ENCODE data around the gene LATS2.
A peak's percentile ranks its signal among the peaks of the same experiment; 100 is the strongest.

Gene LATS2

GRCh38 chr13:21104199-21105019 is 43.0 kb upstream of the LATS2 start:
- H3K27ac ChIP-seq (replicated peaks), result no peak overlapping the region
- H3K27me3 ChIP-seq (ENCODE audit: insufficient read depth, poor library complexity, severe bottlenecking), result no peaks in the 10 kb centered on the region
- no peak for DNase-seq (ENCODE audit: low read depth in 1 of 2, low spot score in 1 of 2)
- H3K4me3 ChIP-seq (replicated peaks; ENCODE audit: insufficient read depth, low read length), result no peak overlapping the region
- TF ChIP-seq POLR2AphosphoS5 (IDR thresholded peaks at IDR 0.05; ENCODE audit: low read depth), result no peak
- TF ChIP-seq REST (IDR thresholded peaks at IDR 0.05; ENCODE audit: insufficient replicate concordance, low read depth), result no peak
- TF ChIP-seq CTCF (IDR thresholded peaks at IDR 0.05; ENCODE audit: insufficient read depth, low read length), result no peak
- no peak for TF ChIP-seq SPI1 (IDR thresholded peaks at IDR 0.05; ENCODE audit: borderline replicate concordance, low read depth)
- no peak for TF ChIP-seq GABPA (IDR thresholded peaks at IDR 0.05; ENCODE audit: low read depth)

GRCh38 chr13:21101865-21102576 is 40.6 kb upstream of the LATS2 start:
- H3K4me3 ChIP-seq (replicated peaks; ENCODE audit: insufficient read depth, low read length), result no peak overlapping the region
- H3K27me3 ChIP-seq (ENCODE audit: insufficient read depth, poor library complexity, severe bottlenecking), result no peaks in the 10 kb centered on the region
- H3K27ac ChIP-seq (replicated peaks), result peak overlapping the region; percentile 48; the same call in 1 of the 2 replicates
- peak in 1 of 2 experiments; percentile 39 for DNase-seq (ENCODE audit: low read depth in 1 of 2, low spot score in 1 of 2)
- TF ChIP-seq SPI1 (IDR thresholded peaks at IDR 0.05; ENCODE audit: borderline replicate concordance, low read depth) (0 out of 2 replicates have a peak, but pooled peaks have one; percentile 11), GABPA (IDR thresholded peaks at IDR 0.05; ENCODE audit: low read depth) (no peak)

- Histone ChIP-seq H3K27ac (replicated peaks) (no peak overlapping the region), H3K4me3 (replicated peaks; ENCODE audit: insufficient read depth, low read length) (no peak overlapping the region), H3K27me3 (ENCODE audit: insufficient read depth, poor library complexity, severe bottlenecking) (no peaks in the 10 kb centered on the region)
- TF ChIP-seq SPI1 (IDR thresholded peaks at IDR 0.05; ENCODE audit: borderline replicate concordance, low read depth), result no peak
- TF ChIP-seq CTCF (IDR thresholded peaks at IDR 0.05; ENCODE audit: insufficient read depth, low read length), result no peak
- TF ChIP-seq REST (IDR thresholded peaks at IDR 0.05; ENCODE audit: insufficient replicate concordance, low read depth), result no peak
- TF ChIP-seq POLR2AphosphoS5 (IDR thresholded peaks at IDR 0.05; ENCODE audit: low read depth), result no peak
- no peak for TF ChIP-seq GABPA (IDR thresholded peaks at IDR 0.05; ENCODE audit: low read depth)
- no peak for DNase-seq (ENCODE audit: low read depth in 1 of 2, low spot score in 1 of 2)
Observed at GRCh38 chr13:21100994-21101757, 39.8 kb upstream of the LATS2 start.

DNA sequence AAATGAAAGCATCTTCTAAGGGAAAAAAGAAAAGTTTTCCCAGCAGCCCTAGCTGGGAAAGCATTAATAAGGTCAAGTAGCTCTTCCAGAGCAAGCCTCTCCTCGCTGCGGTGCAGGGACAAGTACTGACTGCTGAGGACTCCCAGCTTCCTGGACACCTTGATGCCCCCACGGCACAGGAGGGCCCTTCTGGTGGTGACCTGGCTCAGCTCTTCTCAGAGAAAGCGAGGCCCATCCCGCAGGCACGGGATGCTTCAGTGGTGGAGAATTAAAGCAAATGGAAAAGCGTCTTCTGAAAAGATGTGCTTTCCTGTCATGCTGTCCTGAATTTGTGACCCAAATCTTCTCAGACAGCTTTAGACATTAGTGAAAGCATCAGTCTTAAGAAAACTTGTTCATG is 38.8 kb upstream of the LATS2 start:
- H3K27ac ChIP-seq (replicated peaks), result no peak overlapping the region
- no peak for DNase-seq (ENCODE audit: low read depth in 1 of 2, low spot score in 1 of 2)
- no peaks in the 10 kb centered on the region for H3K27me3 ChIP-seq (ENCODE audit: insufficient read depth, poor library complexity, severe bottlenecking)
- no peak for TF ChIP-seq SPI1 (IDR thresholded peaks at IDR 0.05; ENCODE audit: borderline replicate concordance, low read depth)
- no peak for TF ChIP-seq CTCF (IDR thresholded peaks at IDR 0.05; ENCODE audit: insufficient read depth, low read length)
- TF ChIP-seq REST (IDR thresholded peaks at IDR 0.05; ENCODE audit: insufficient replicate concordance, low read depth), result no peak
- no peak for TF ChIP-seq POLR2AphosphoS5 (IDR thresholded peaks at IDR 0.05; ENCODE audit: low read depth)
- no peak for TF ChIP-seq GABPA (IDR thresholded peaks at IDR 0.05; ENCODE audit: low read depth)
- H3K4me3 ChIP-seq (replicated peaks; ENCODE audit: insufficient read depth, low read length), result no peak overlapping the region
